IgD-negative memory B cell (primary cell): ENCODE data around the gene SUN1. TPM values are rescaled to one million over a fixed set of nuclear protein-coding genes. Genes with fewer than 3 reads are reported as not detected.
"Not testable (repeated sequence)": the region's sequence is repeated elsewhere in the genome, so short reads cannot be mapped to it uniquely, and the experiment has no call there.

Source experiments
- H3K27ac Mint-ChIP-seq, 3 donors: one replicate each; pipeline ENCODE4 v1.8.0; 2020 to 2022; ENCODE audit warnings: mild to moderate bottlenecking in 3 of 3, mixed read lengths in 3 of 3, moderate library complexity in 1 of 3
- H3K27me3 Mint-ChIP-seq: one replicate; pipeline ENCODE4 v1.8.0; 2021; ENCODE audit warnings: mixed read lengths
- H3K36me3 Mint-ChIP-seq: one replicate; pipeline ENCODE4 v1.8.0; 2020; ENCODE audit warnings: mild to moderate bottlenecking, mixed read lengths
- H3K4me1 Mint-ChIP-seq, 3 donors: one replicate each; pipeline ENCODE4 v1.8.0; 2020 to 2022; ENCODE audit warnings: mixed read lengths in 3 of 3, mild to moderate bottlenecking in 1 of 3
- H3K4me3 Mint-ChIP-seq, 4 donors: one replicate each; pipeline ENCODE4 v1.8.0; 2020 to 2022; ENCODE audit warnings: mild to moderate bottlenecking in 4 of 4, mixed read lengths in 4 of 4, moderate library complexity in 3 of 4
- H3K9me3 Mint-ChIP-seq, 3 donors: one replicate each; pipeline ENCODE4 v1.8.0; 2020 to 2021; ENCODE audit warnings: mixed read lengths in 3 of 3, mild to moderate bottlenecking in 1 of 3
- polyA plus RNA-seq: library from polyadenylated mRNA; unstranded; fragments of 300-500 nt; fragmentation: Illumina TruSeq; gene quantifications from one replicate; pipeline ENCODE4 v1.2.3, GENCODE V29; 2021

The SUN1 gene
- polyA plus RNA-seq, 1 donor from 2014 or later: 31.0 TPM

GRCh38 chr7:899806-900205, 67.5 kb downstream of the SUN1 start:
- H3K36me3 Mint-ChIP-seq: peaks cover 12% of the 10 kb centered on the region

GRCh38 chr7:900331-901040, 68.2 kb downstream of the SUN1 start:
- no peak overlapping the region for H3K27ac Mint-ChIP-seq
- no peaks in the 10 kb centered on the region for H3K9me3 Mint-ChIP-seq
- no peak overlapping the region for H3K4me3 Mint-ChIP-seq
- peaks cover 9% of the 10 kb centered on the region for H3K36me3 Mint-ChIP-seq
- peaks cover 1% of the 10 kb centered on the region for H3K27me3 Mint-ChIP-seq
- H3K4me1 Mint-ChIP-seq: no peaks in the 10 kb centered on the region

More at GRCh38 chr7:899806-900205, 67.5 kb downstream of the SUN1 start:
- Mint-ChIP-seq H3K4me3 (peak overlapping the region in 2 of 4 donors; percentile 60 to 79), H3K4me1 (no peaks in the 10 kb centered on the region), H3K27ac (peak overlapping the region in 1 of 3 donors; percentile 93), H3K27me3 (no peaks in the 10 kb centered on the region), H3K9me3 (no peaks in the 10 kb centered on the region)

GRCh38 chr7:901041-901387, 68.7 kb downstream of the SUN1 start:
- no peak overlapping the region for H3K27ac Mint-ChIP-seq
- H3K36me3 Mint-ChIP-seq: peaks cover 8% of the 10 kb centered on the region
- H3K9me3 Mint-ChIP-seq: no peaks in the 10 kb centered on the region
- no peaks in the 10 kb centered on the region for H3K4me1 Mint-ChIP-seq
- H3K4me3 Mint-ChIP-seq: no peak overlapping the region
- peaks cover 1% of the 10 kb centered on the region for H3K27me3 Mint-ChIP-seq

- no peak overlapping the region for H3K27ac Mint-ChIP-seq
- no peaks in the 10 kb centered on the region for H3K9me3 Mint-ChIP-seq
- peaks cover 1% of the 10 kb centered on the region for H3K27me3 Mint-ChIP-seq
- H3K4me3 Mint-ChIP-seq: no peak overlapping the region
- no peaks in the 10 kb centered on the region for H3K4me1 Mint-ChIP-seq
- H3K36me3 Mint-ChIP-seq: peaks cover 3% of the 10 kb centered on the region
Measured at GRCh38 chr7:901388-902154, 69.3 kb downstream of the SUN1 start.

GRCh38 chr7:902996-903395, 70.7 kb downstream of the SUN1 start:
- H3K27ac Mint-ChIP-seq: peak overlapping the region in 1 of 3 donors; percentile 81
- H3K36me3 Mint-ChIP-seq: peaks cover 3% of the 10 kb centered on the region
- H3K27me3 Mint-ChIP-seq: peaks cover 1% of the 10 kb centered on the region
- no peak overlapping the region for H3K4me3 Mint-ChIP-seq
- no peaks in the 10 kb centered on the region for H3K9me3 Mint-ChIP-seq
- no peaks in the 10 kb centered on the region for H3K4me1 Mint-ChIP-seq

GRCh38 chr7:903921-904755, 71.9 kb downstream of the SUN1 start:
- Mint-ChIP-seq H3K27me3 (peaks cover 1% of the 10 kb centered on the region), H3K4me3 (no peak overlapping the region), H3K9me3 (no peaks in the 10 kb centered on the region), H3K27ac (no peak overlapping the region), H3K4me1 (no peaks in the 10 kb centered on the region), H3K36me3 (peaks cover 3% of the 10 kb centered on the region)

- Mint-ChIP-seq H3K4me1 (peaks cover under 1 to 3% (median 2%) of the 10 kb centered on the region in 3 donors), H3K27me3 (peaks cover 1% of the 10 kb centered on the region), H3K9me3 (no peaks in the 10 kb centered on the region), H3K27ac (no peak overlapping the region), H3K36me3 (peaks cover 3% of the 10 kb centered on the region), H3K4me3 (no peak overlapping the region)
Measured at GRCh38 chr7:904847-905246, 72.6 kb downstream of the SUN1 start.

GRCh38 chr7:906776-907157, 74.5 kb downstream of the SUN1 start:
- H3K27me3 Mint-ChIP-seq: peaks cover 1% of the 10 kb centered on the region
- H3K4me3 Mint-ChIP-seq: peak overlapping the region in 1 of 4 donors; percentile 9
- H3K27ac Mint-ChIP-seq: peak overlapping the region in 1 of 3 donors; percentile 74
- peaks cover 3% of the 10 kb centered on the region for H3K36me3 Mint-ChIP-seq
- no peaks in the 10 kb centered on the region for H3K9me3 Mint-ChIP-seq
- H3K4me1 Mint-ChIP-seq: peaks cover 5 to 11% (median 10%) of the 10 kb centered on the region in 3 donors

GRCh38 chr7:907158-907980, 75.1 kb downstream of the SUN1 start:
- Mint-ChIP-seq H3K27me3 (peaks cover 1% of the 10 kb centered on the region), H3K36me3 (peaks cover 3% of the 10 kb centered on the region), H3K4me3 (peak overlapping the region in 2 of 4 donors; percentile 9 to 41), H3K27ac (peak overlapping the region in 1 of 3 donors; percentile 74), H3K4me1 (peaks cover 5 to 11% (median 10%) of the 10 kb centered on the region in 3 donors), H3K9me3 (no peaks in the 10 kb centered on the region)

GRCh38 chr7:908159-908581, 75.9 kb downstream of the SUN1 start:
- Mint-ChIP-seq H3K36me3 (no peaks in the 10 kb centered on the region), H3K27ac (peak overlapping the region in 1 of 3 donors; percentile 51), H3K4me1 (peaks cover 5 to 11% (median 10%) of the 10 kb centered on the region in 3 donors)

GRCh38 chr7:908591-909357, 76.5 kb downstream of the SUN1 start:
- H3K27ac Mint-ChIP-seq: peak overlapping the region in 1 of 3 donors; percentile 51

More at GRCh38 chr7:908159-908581, 75.9 kb downstream of the SUN1 start:
- Mint-ChIP-seq H3K27me3 (peaks cover 1% of the 10 kb centered on the region), H3K4me3 (peak overlapping the region in 2 of 4 donors; percentile 50 to 65), H3K9me3 (no peaks in the 10 kb centered on the region)

GRCh38 chr7:909358-910329, 77.4 kb downstream of the SUN1 start:
- Mint-ChIP-seq H3K36me3 (no peaks in the 10 kb centered on the region), H3K27me3 (peaks cover 1% of the 10 kb centered on the region), H3K27ac (peak overlapping the region; percentile 86 to 94 (median 90)), H3K4me3 (peak overlapping the region; percentile 67 to 94 (median 82)), H3K9me3 (no peaks in the 10 kb centered on the region), H3K4me1 (peaks cover 5 to 11% (median 11%) of the 10 kb centered on the region in 3 donors)

More at GRCh38 chr7:908591-909357, 76.5 kb downstream of the SUN1 start:
- Mint-ChIP-seq H3K4me3 (peak overlapping the region in 3 of 4 donors; percentile 3 to 65 (median 50)), H3K4me1 (peaks cover 5 to 11% (median 11%) of the 10 kb centered on the region in 3 donors)
- H3K36me3 Mint-ChIP-seq, H3K27me3 Mint-ChIP-seq, H3K9me3 Mint-ChIP-seq: not testable (repeated sequence)
